ENCODE measurements around the gene PIEZO1.

DNA sequence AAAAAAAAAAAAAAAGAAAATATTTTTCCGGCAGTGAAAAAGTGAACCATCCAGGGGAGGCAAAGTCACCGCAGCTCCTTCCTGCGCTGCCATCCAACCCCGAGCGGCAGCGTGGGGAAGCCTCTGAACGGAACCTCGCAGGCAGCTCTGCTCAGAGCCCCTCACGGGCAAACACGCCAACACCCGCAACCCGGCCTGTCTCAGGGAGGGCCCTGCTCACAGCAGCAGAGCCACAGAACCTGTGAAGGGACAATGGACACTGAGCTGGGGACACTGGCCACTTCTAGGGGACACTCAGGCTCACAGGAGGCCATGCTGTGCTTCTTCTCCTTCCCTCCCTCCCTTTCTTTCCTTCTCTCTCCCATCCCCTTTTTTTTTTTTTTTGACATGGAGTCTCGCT, 48.1 kb upstream of the PIEZO1 start:
- TF ChIP-seq EZH2 (IDR thresholded peaks at IDR 0.05) (no peak), POLR2AphosphoS5 (IDR thresholded peaks at IDR 0.05; ENCODE audit: borderline replicate concordance, low read depth, low read length) (no peak)

All from SK-N-MC (cell line).